Measurements from ENCODE around the gene SLC6A11. TPM values are rescaled to one million over a fixed set of nuclear protein-coding genes. Genes with fewer than 3 reads are reported as not detected.

Gene SLC6A11
- total and polyA plus RNA-seq, 2 of the 8 experiments (the other 6 are each of a cell fraction or from before 2014, with no cell fraction given), result 0.78 to 1.5 TPM

DNA sequence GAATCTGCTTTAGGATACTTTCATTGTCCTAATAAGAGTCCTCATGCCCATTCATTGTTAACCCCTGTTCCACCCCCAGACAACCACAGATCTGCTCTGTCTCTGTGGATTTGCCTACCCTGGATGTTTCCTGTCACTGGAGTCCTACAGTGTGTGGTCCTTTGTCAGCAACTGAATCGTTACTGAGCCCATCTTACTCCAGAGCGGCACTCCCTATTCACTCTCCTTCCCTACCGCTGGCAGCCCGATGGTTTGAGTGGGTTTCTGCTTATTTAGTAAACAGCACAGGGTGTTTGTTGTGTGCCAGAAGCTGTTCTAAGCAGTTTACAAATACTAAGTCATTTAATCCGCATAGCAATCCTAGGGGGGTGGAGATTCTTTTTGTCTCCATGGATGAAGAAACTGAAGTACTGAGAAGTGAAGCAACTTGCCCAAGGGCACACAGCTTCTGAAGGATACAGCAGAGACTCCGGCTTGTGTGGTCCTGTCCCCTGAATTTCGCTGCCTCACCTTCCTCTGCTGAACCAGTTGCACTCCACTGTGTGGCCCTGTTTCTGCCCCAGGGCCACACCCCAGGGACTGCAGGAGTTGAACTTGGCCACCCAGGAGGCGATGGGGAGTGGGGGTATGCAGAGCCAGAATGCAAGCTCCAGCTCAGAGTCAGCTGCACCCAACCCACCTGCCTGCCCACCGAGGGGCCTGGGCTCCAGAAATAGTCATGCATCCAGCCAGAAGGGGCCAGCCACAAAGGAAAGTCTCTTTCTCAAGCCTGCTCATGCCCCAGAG lies 120.0 kb downstream of the SLC6A11 start:
- Histone ChIP-seq H3K79me1 (ENCODE audit: low read depth, low read length) (no peaks in the 10 kb centered on the region; the same call in 1 of the 2 replicates), H2BK120ac (replicated peaks; ENCODE audit: low read depth, low read length) (no peak overlapping the region), H2BK5ac (ENCODE audit: low read depth, low read length) (no peak overlapping the region), H4K91ac (replicated peaks; ENCODE audit: insufficient read length, low read length) (no peak overlapping the region), H3K79me2 (ENCODE audit: control insufficient read depth in 1 of 2, insufficient read depth in 2 of 2, low read length in 2 of 2) (no peaks in the 10 kb centered on the region), H2AK5ac (ENCODE audit: low read depth, low read length) (no peak overlapping the region), H3K23me2 (ENCODE audit: low read depth, low read length) (no peaks in the 10 kb centered on the region), H2BK15ac (ENCODE audit: low read length) (no peak overlapping the region), H2BK20ac (ENCODE audit: low read length) (no peak overlapping the region), H3K23ac (ENCODE audit: insufficient read length) (no peak overlapping the region), H3K27ac (ENCODE audit: low read depth, low read length) (no peak overlapping the region), H3K36me3 (ENCODE audit: control insufficient read depth in 2 of 4, insufficient read depth in 4 of 4, low read length in 3 of 4) (no peaks in the 10 kb centered on the region), H3K14ac (ENCODE audit: insufficient read length) (no peak overlapping the region), H3K56ac (replicated peaks; ENCODE audit: insufficient read length, low read depth, low read length) (no peak overlapping the region), H3K4me1 (replicated peaks in 1 of 4; ENCODE audit: control insufficient read depth in 3 of 4, insufficient read depth in 4 of 4, low read length in 3 of 4) (peaks cover 0 to 5% (median 2%) of the 10 kb centered on the region in 4 experiments; a peak in 4 of 7 replicates), H3K4ac (replicated peaks; ENCODE audit: insufficient read length, low read depth, low read length) (no peak overlapping the region), H3K9me3 (ENCODE audit: insufficient read depth in 2 of 2, low read depth in 1 of 2, low read length in 1 of 2) (no peaks in the 10 kb centered on the region), H3K27me3 (replicated peaks in 1 of 4; ENCODE audit: control insufficient read depth in 3 of 4, extremely low read depth in 1 of 4, insufficient read depth in 3 of 4, low read length in 3 of 4) (no peaks in the 10 kb centered on the region), H4K5ac (ENCODE audit: insufficient read length, low read depth, low read length) (no peak overlapping the region), H3K4me2 (ENCODE audit: insufficient read depth in 1 of 2, low read depth in 2 of 2, low read length in 2 of 2) (no peak overlapping the region), H4K8ac (ENCODE audit: extremely low read depth, insufficient read depth, low read length) (no peak overlapping the region), H3K18ac (ENCODE audit: extremely low read depth, low read length) (no peak overlapping the region), H4K20me1 (replicated peaks in 1 of 2; ENCODE audit: control insufficient read depth in 1 of 2, insufficient read depth in 2 of 2, low read length in 2 of 2) (no peaks in the 10 kb centered on the region), H3K9ac (replicated peaks in 1 of 4; ENCODE audit: extremely low read depth in 1 of 4, low read depth in 3 of 4, low read length in 3 of 4) (no peak overlapping the region), H2AFZ (ENCODE audit: low read length) (no peak overlapping the region), H2BK12ac (ENCODE audit: low read depth, low read length) (no peak overlapping the region), H3K4me3 (ENCODE audit: extremely low read depth in 1 of 4, insufficient read depth in 2 of 4, low read depth in 3 of 4, low read length in 4 of 4) (no peak overlapping the region)
- 87% methylated on average over 9 of the region's 9 CpGs; no CpG with 5 or more reads in 1 of the 2 experiments for WGBS, 2 experiments (ENCODE audit: extremely low coverage in 1 of 2, insufficient coverage in 1 of 2, insufficient read length in 1 of 2, insufficient replicate concordance in 2 of 2, low coverage in 1 of 2, low lambda C conversion rate in 2 of 2, missing lambda C conversion rate in 1 of 2)
- CTCF ChIA-PET (ENCODE audit: partially characterized antibody), result interaction anchor here (0.6 to 2.2 kb wide), 5 partner anchors 9 to 124 kb away, joined by 3 to 7 read pairs (median 4); no protein-coding TSS in a partner anchor
- no peak for TF ChIP-seq JUND (IDR thresholded peaks at IDR 0.05; ENCODE audit: low read length)
- TF ChIP-seq NANOG (IDR thresholded peaks at IDR 0.05; ENCODE audit: insufficient read depth, low read depth, low read length, poor library complexity, severe bottlenecking), result no peak
- TF ChIP-seq CBX5 (IDR thresholded peaks at IDR 0.05; ENCODE audit: low read depth, low read length), result no peak
- no peak for TF ChIP-seq RXRA (IDR thresholded peaks at IDR 0.05; ENCODE audit: insufficient read depth, low read depth, low read length)
- TF ChIP-seq BACH1 (IDR thresholded peaks at IDR 0.05; ENCODE audit: low read length), result no peak
- no peak for TF ChIP-seq POLR2A (IDR thresholded peaks at IDR 0.05; ENCODE audit: control extremely low read depth in 1 of 2, low read depth in 2 of 2, low read length in 2 of 2)
- TF ChIP-seq CHD2 (IDR thresholded peaks at IDR 0.05; ENCODE audit: low read length), result no peak
- TF ChIP-seq POU5F1 (IDR thresholded peaks at IDR 0.05; ENCODE audit: low read depth, low read length), result no peak
- TF ChIP-seq MAFK (IDR thresholded peaks at IDR 0.05; ENCODE audit: low read depth, low read length), result no peak
- no peak for FAIRE-seq
- DNase-seq (ENCODE audit: low read depth in 1 of 2, low spot score in 2 of 2), result no peak
- POLR2A ChIA-PET (ENCODE audit: partially characterized antibody), result no interaction called here

Measured in H1 (cell line).